T-helper 2 cell treated with Interferon-gamma antibody and Interleukin-4, amounts not matched to agents 100 ng/mL and 5 ng/mL, for 36 hours (primary cell): ENCODE measurements around the gene TMED4. TPM values are rescaled to one million over a fixed set of nuclear protein-coding genes. Genes with fewer than 3 reads are reported as not detected.

ENCODE experiments used
- intact Hi-C: fragments of 100-400 bp; cut with micrococcal nuclease; formaldehyde crosslinking; loops from one replicate; pipeline ENCODE4 v1.15.1; 2023
- total RNA-seq: library from RNA; stranded (reverse); gene quantifications from 2 replicates; pipeline ENCODE4 v1.2.3, GENCODE V29; 2022

TMED4 gene
- 64.2 and 64.5 TPM in 2 replicates for total RNA-seq

DNA sequence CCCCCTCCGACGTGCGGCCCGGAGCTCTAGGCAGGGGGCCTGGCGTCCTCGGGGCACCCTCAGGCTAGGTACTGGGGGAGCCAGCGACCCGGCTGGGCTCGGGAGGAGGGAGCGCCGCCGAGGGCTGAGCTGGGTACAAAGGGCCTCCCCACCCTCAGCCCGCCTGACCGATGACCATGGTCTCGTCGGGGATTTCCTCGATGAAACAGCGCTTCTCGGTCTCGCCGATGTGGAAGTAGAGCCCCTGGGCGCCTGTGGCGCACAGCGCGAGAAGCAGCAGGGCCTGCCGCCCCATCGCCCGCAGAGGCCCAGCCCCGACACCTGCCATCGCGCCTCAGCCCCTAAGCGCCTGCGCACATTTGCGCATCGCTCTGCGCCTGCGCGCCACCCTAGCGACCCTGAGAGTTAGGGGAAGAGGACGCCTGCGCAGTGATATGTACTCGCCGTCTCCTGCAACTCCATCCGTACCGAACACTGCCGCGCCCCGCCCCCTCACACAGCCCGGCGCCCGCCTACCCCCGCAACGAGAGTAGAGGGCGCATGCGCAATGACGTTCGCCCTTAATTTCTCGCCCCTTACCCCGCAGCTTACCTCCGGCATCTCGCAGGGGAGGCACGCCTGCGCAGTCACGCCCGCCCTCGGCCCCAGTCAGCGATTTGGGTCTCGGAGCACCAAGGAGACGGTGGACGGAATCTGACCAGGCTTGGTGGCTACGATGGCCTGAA is at the start of gene TMED4:
TSS of gene TMED4 (minus strand) at position 353 of the 725 bp plus-strand sequence. CDS start at position 328, 25 bp downstream.
- intact Hi-C loops = loop anchor here (1.0 to 5.0 kb wide), 10 partner anchors 8 to 530 kb away; partner anchors contain the start of genes NUDCD3, OGDH, POLM and PPIA

DNA sequence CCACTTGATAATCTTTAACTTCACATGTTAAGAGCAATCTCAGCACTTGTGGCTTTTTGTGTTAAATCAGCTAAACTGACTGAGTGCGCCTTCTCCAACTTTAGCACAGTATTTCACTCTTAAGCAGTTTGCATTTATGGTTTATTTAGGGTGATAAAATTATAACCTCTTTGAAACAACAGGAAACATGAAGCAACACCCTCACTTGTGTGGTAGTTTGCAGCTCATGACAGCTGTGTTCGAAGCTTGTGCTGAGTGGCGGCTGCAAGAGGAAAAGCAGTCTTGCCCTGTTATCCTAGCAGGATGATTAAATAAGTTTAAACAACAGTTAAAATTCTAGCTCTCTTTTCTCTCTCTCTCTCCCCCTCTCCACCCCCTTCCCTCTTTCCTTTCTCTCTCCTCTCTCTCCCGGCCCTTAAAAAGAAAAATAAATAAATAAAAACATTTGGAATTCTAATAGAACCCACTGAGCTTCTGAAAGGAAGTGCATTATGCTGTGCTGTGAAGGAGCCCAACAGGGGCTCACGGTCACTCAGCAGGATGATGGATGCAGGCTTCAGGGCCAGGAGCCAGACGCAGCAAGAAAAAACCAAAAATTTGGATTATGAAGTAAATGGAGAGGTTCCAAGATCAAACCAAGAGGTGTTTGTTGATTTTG is 49.6 kb upstream of the TMED4 start:
- intact Hi-C loops = loop anchor here (1.0 to 10.0 kb wide), 2 partner anchors 8 to 547 kb away; partner anchors contain the start of gene POLM

DNA sequence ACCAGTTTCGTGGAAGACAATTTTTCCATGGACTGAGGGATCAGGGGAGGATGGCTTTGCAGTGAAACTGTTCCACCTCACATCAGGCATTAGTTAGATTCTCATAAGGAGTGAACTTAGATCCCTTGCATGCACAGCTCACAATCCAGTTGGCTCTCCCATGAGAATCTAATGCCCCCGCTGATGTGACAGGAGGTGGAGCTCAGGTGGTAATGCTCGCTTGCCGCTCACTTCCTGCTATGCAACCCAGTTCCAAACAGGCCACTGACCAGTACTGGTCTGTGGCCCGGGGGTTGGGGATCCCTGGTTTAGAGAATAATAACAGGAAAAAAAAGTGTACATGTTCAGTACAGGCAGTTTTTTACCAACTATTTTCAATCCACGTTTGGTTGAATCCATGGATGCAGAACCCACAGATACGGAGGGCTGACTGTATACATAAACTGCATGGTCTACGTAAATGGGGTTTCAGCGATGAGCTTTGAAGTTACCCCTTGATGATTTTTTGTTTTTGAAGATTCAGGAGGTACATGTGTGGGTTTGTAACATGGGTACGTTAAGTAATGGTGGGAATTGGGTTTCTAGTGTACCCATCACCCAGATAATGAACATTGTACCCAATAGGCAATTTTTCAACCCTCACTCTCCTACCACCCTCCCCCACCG is 48.9 kb upstream of the TMED4 start:
- intact Hi-C loops = loop anchor here (1.0 to 10.0 kb wide), 2 partner anchors 8 to 546 kb away; partner anchors contain the start of gene POLM

DNA sequence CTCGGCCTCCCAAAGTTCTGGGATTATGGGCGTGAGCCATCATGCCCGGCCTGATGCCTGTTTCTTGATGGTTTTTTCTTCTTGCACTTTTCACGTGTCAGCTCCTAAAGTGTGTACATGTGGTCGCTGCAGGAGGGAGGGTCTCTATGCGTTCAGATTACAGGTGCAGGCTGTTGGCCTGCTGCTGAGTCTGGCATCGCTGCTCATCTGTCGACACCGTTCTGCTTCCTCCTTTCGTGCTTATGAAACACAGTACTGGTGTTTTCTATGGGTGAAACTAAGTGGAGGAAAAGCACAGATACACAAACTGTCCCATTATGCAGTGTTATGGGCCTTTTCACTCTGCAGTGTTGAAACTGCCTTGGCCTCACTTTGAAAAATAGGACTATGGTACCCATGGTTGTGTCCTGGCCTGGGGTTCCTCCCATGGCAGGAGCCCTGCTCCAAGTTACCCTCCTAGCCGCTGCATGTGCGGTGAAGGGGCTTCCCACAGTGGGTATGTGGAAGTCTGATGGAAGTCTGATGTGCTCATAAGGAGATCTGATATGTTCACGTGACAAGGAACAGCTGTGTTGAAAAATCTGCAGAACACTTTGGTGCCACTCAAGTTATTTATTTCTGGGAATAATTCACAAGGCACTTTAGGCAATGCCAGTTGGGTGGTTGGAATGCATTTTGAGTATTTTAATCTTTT is 47.9 kb upstream of the TMED4 start:
- intact Hi-C loops = loop anchor here (10.0 kb wide), 1 partner anchor 545 kb away; the partner anchor contains the start of gene POLM

DNA sequence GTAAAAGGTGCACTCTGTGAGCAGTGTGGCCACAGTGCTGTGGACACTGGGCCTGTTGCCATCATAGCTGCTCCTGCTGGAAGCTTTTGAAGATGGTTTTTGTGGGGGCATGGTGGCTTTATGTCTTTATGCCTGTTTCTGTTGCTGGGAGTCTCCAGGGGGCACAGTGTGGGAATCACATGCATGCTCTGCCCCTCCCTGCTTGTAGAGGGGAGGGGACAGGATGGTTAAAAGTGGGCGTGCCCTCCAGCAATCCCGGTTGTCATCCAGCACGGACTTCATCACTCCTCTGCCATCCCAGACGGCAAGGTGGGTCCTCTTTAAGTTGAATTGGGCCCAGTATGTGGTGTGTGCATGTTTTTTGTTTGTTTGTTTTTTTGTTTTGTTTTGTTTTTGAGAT is 44.6 kb upstream of the TMED4 start:
- intact Hi-C loops = no loop called here

DNA sequence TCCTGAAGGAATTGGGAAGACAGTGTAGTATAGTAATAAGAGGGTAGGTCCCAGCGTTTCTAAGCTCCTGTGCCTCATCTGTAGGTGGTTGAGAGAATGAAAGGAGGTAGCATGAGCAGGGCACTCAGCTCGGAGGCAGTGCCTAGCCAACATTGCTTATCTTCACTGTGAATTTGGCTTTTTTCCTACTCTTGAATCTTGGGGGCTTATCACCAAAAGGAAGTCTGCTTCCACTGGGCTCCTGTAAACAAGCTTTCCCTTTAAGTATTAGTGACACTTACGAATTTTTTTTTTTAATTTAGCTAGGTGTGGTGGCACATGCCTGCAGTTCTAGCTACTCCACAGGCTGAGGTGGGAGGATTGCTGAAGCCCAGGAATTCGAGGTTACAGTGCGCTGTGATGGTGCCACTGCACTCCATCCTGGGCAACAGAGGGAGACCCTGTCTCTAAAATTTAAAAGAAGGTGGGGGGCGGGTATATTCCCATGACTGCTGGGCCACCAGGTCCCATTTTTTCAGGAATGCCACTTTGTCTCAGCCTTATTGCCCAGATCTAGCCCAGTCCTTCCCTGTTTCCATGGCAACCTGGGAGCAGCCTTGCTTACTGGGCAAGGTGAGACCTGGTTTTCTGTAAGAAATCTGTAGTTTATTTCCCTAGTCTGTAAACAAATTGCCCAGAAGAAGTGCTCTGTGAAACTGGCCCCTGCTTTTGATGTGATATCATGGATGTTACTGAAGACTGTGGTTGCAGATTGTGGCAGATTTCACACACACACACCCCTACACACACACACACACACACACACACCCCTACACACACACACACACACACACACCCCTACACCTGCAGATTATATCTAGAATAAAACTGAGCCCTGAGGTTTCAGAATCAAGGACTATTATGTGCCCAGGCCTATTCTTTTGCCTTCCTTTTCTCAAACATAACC is 43.8 kb upstream of the TMED4 start:
- intact Hi-C loops = no loop called here

DNA sequence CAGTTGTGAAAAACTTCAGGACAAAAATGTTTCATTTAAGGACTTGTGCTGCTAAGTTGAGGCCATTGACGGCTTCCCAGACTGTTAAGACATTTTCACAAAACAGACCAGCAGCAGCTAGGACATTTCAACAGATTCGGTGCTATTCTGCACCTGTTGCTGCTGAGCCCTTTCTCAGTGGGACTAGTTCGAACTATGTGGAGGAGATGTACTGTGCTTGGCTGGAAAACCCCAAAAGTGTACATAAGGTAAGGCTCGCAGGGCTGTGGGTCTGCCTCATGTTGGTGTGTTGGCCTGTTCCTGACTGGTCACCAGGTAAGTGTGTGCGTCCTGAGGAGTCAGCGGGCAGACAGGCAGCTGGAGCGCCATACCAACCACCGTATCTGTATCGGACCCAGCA is 42.3 kb upstream of the TMED4 start:
- intact Hi-C loops = no loop called here

DNA sequence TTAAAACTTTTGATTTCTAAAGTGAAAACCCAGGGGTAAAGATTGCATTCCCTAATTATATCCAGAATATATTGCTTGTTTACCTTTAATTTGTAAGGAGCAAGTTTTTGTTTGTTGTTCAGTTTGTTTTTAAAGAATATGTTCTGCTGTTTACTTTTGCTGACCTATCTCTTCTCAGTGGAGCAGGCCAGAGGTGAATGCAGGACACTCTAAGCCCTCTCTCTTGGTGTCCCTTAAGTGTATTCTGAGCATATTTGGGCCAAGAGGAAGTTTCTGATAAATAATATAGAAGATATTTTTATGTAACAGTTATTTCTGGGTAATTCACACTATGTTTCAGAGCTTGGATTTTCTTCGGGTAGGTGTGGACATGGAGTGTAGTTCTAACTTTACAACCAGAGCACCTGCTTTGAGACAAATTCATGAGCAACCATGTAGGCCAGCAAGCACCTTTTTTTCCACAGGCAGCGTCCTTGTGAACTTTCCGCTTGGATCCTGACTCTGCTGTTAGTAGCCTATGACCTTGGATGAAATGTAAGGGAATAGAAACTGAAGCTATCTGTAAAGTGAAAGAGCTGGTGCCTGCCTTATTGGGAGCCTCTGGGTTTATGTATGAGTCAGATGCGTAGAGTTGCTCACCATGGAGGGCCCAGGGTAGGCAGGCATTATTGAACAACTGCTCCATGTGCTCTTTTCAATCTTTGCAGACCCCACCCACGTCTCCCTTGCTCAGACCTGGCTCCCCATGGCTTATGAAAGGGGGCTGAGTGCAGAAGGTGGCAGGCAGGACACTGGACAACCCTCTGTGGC is 40.5 kb upstream of the TMED4 start:
- intact Hi-C loops = loop anchor here (1.0 to 2.0 kb wide), 2 partner anchors 15 to 16 kb away; no protein-coding TSS in a partner anchor

DNA sequence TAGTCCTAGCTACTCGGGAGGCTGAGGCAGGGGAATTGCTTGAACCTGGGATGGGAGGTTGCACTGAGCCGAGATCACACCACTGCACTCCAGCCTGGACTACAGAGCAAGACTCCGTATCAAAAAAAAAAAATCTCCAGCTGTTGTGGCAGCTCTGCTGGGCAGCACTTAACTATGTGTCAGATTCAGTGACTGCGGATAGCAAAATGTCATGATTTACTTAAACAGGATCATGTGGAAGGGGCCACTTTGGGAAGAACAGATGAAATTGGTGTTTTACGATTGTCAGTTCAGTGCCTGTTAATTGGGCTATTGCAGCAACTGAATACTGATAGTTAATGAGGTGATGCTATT is 39.7 kb upstream of the TMED4 start:
- intact Hi-C loops = loop anchor here (1.0 to 2.0 kb wide), 2 partner anchors 14 to 17 kb away; no protein-coding TSS in a partner anchor

DNA sequence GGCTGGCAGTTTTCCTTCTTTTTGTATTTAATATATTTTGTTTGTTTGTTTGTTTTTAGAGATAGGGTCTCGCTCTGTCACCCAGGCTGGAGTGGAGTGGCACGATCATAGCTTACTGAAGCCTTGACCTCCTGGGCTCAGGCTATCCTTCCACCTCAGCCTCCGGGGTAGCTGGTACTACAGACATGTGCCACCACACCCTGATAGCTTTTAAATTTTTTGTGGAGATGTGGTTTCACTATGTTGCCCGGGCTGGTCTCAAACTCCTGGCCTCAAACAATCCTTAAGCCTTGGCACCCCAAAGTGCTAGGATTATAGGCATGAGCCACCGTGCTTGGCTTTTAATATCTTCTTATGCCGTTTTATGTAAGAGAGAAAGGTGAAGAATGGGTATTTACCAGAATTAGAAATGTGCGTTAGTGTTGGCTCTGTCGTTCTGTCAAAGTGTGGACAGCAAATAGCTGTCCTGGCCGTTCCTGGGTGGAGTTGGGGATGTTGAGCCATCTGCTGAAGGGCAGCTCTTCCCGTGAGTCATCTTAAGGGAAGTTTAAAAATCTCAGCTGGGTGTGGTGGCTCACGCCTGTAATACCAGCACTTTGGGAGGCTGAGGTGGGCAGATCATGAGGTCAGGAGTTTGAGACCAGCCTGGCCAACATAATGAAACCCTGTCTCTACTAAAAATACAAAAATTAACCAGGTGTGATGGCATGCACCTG is 39.2 kb upstream of the TMED4 start:
- intact Hi-C loops = no loop called here

DNA sequence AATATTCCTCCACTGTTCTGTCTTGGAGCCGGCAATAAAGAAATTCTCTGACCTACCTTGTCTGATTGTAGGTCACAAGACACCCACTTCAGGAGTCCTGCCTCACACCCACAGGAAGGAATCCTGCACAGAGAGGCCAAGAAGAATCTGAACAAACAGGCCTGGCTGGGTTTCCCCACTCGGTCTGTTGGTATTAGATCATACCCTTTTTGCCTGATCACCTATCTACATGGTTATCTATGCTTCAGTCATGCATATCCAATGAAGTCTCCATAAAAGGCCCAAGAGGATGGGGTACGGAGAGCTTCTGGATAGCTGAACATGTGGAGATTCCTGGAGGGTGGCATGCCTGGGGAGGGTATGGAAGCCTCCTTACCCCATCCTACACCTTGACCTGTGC is 36.7 kb upstream of the TMED4 start:
- intact Hi-C loops = no loop called here

DNA sequence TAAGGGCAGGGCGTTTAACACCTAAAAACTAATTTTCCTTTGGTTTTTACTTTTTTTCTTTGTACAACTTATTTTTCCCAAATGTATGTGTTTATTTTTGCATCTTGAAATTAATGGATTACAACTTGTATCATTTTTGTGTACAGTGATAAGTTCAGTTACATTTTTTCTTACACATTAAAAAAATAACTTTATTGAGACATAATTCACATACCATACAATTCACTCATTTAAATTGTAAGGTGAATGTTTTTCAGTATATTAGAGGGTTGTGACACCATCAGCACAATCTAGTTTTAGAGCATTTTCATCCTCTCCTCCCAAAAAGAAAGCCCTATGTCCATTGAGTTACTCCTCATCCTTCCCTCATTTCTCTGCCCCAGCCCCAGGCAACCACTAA is 36.0 kb upstream of the TMED4 start:
- intact Hi-C loops = no loop called here

DNA sequence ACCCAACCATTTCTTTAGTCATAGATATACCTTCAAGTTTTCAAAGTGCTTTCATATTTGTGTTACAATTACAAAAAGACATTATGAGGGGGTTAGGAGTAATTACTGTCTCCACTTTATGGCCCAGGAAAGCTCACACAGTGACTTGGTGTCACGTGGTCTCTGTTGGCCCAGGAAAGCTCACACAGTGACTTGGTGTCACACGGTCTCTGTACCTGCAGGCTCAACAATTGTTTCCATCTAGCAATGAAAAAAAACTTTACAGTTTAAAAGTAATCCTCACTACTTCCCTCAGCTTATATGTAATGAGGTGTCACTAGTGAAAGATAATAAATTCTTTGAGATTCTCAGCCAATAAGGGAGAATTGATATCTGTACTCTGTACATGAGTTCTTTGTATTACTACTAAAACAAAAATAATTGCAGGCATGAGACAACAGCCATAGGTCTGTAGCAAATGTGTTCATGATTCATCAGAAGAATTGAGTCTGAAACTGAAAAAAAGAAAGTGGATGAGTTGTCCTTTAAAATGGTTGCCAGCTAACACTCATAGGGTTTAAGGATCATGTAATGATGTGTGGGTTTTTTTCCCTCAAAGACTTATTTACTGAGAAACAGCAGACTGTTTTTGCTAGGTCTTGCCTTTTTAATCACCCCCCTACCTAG is 35.3 kb upstream of the TMED4 start:
- intact Hi-C loops = no loop called here

DNA sequence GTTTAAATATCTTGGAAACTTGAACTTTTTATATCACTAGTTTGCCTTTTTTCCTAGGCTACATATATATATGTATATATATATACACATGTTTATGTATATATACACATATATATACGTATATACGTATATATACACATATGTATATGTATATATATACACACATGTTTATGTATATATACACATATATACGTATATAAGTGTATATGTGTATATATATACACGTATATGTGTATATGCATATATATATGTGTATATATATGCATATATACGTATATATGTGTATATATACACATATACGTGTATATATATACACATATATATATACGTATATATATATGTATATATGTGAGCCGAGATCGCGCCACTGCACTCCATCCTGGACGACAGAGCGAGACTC is 34.5 kb upstream of the TMED4 start:
- intact Hi-C loops = no loop called here

DNA sequence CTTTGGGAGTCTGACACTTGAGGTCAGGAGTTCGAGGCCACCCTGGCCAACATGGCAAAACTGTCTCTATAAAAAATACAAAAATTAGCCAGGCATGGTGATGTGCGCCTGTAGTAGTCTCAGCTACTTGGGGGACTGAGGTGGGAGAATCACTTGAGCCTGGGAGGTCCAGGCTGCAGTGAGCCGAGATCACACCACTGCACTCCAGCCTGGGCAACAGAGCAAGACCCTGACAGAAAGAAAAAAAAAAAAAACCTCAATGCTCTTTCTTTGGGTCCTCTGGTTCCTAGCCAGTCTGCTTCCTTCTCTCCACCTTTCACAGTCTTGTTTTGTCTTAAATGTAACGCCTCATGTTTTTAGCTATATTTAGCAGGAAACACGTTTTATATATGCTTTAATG is 33.8 kb upstream of the TMED4 start:
- intact Hi-C loops = no loop called here

DNA sequence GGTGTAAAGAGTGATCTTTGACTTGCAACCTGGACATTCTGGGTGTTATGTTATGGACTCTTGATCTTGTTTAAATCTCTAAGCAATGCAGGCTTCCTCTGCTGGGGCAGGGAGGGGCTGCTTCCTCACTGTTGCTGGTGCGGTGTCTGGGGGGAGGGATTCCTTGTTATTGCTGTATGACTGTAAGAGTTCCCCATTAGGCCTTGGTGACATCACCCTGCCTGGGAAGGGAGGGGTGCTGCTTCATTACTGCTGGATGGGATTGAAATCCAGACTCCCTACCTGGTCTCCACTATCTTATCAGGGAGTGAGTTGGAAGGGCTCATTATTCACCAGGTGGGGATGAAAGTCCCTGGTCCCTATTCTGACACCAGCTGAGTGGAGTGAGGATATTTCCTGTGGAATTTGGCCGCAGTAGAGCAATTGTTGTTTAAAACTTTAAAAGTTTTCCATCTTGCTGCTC is 33.1 kb upstream of the TMED4 start:
- intact Hi-C loops = no loop called here

DNA sequence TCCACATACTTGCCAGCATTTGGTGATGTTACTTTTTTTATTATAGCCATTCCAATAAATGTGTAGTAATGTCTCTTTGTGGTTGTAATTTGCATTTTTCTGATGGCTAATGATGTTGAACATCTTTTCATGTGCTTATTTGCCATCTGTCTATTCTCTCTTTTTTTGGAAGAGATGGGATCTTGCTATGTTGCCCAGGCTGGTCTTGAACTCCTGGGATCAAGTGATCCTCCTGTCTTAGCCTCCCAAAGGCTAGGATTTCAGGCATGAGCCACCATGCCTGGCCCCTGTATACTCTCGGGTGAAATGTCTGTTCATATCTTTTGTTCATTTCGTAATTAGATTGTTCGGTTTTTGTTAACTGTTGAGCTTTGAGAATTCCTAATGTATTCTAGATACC is 27.8 kb upstream of the TMED4 start:
- intact Hi-C loops = loop anchor here (5.0 kb wide), 1 partner anchor 367 kb away; the partner anchor contains the start of gene MYO1G
